Coronary artery (tissue), 2 donors: ENCODE results near the gene OXSR1.

Experiments used
- DNase-seq: peaks from one replicate; pipeline ENCODE4 v3.0.0-alpha.2; 2017; ENCODE audit warnings: low spot score
- H3K27ac ChIP-seq, 2 donors: fragments of 200-600 bp; sonication (generic); one replicate each; pipeline ENCODE4 v1.5.1; 2016 to 2019
- H3K4me3 ChIP-seq: fragments of 200-600 bp; sonication (generic); 2 replicates; pipeline ENCODE4 v1.5.1; 2016; ENCODE audit warnings: mild to moderate bottlenecking, moderate library complexity
- TF ChIP-seq, protein P1 (sequence below): fragments of 200-600 bp; sonication (generic); IDR thresholded peaks from one replicate; pipeline ENCODE4 v1.5.1; 2019; ENCODE audit warnings: antibody characterized with exemption

Gene OXSR1

DNA sequence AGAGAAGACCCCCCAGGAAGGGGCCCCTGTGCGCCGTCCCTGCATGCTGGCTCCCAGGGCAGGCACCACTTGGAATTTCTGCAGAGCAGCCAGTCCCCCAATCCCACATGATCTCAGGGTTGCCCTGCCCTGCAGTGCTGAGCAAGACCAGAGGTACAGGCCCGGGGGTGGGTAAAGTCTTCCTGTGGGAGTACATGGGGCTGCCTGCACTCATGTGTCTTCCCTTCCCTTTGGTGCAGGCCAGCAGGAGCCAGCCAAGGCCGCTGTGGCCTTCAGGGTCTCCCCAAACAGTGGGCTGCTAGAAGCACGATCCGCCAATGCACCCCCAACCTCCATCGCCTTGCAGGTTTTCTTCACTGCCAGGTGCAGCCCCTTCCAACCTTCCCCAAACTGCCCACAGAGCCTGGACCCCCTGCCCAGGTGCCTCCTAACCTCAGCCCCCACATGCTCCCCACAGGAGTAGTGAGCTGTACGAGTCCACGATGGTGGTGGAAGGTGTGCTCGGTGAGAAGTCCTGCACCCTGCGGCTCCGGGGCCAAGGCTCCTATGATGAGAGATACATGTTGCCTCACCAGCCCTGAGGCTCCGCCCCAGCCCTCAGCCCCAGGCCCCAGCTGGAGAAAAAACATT, 43.4 kb upstream of the OXSR1 start:
- H3K27ac ChIP-seq: no peak overlapping the region
- peak; percentile 70 for DNase-seq
- TF ChIP-seq, protein P1, sequence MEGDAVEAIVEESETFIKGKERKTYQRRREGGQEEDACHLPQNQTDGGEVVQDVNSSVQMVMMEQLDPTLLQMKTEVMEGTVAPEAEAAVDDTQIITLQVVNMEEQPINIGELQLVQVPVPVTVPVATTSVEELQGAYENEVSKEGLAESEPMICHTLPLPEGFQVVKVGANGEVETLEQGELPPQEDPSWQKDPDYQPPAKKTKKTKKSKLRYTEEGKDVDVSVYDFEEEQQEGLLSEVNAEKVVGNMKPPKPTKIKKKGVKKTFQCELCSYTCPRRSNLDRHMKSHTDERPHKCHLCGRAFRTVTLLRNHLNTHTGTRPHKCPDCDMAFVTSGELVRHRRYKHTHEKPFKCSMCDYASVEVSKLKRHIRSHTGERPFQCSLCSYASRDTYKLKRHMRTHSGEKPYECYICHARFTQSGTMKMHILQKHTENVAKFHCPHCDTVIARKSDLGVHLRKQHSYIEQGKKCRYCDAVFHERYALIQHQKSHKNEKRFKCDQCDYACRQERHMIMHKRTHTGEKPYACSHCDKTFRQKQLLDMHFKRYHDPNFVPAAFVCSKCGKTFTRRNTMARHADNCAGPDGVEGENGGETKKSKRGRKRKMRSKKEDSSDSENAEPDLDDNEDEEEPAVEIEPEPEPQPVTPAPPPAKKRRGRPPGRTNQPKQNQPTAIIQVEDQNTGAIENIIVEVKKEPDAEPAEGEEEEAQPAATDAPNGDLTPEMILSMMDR: no peak
- no peak overlapping the region for H3K4me3 ChIP-seq

DNA sequence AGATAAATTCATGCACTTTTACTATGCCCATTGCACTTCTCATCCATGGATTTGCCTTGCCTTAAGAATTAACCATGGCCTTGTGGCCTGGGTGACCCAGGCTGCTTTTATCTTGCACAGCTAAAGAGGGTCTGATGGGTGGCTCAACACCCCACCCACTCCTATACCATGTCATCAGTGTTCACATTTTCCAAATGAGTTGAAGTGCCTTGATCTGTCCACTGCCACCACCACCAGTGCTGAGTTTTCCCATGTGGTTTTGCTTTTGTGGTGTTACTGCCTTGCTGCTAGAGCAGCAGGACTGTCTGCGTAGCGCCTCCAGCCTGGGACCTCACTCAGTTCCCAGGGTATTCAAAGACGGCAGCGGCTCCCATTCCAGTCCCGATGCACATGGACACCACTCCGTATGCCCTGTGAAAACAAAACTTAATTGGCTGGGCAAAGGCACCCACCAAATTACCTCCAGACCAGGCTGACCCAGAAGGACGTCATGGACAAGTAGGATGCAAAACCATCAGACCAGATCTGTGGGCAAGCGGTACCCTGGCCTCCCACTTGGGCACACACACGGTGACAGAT, 42.5 kb upstream of the OXSR1 start:
- no peak overlapping the region for H3K27ac ChIP-seq
- peak; percentile 47 for DNase-seq
- TF ChIP-seq, protein P1: no peak
- H3K4me3 ChIP-seq: no peak overlapping the region

DNA sequence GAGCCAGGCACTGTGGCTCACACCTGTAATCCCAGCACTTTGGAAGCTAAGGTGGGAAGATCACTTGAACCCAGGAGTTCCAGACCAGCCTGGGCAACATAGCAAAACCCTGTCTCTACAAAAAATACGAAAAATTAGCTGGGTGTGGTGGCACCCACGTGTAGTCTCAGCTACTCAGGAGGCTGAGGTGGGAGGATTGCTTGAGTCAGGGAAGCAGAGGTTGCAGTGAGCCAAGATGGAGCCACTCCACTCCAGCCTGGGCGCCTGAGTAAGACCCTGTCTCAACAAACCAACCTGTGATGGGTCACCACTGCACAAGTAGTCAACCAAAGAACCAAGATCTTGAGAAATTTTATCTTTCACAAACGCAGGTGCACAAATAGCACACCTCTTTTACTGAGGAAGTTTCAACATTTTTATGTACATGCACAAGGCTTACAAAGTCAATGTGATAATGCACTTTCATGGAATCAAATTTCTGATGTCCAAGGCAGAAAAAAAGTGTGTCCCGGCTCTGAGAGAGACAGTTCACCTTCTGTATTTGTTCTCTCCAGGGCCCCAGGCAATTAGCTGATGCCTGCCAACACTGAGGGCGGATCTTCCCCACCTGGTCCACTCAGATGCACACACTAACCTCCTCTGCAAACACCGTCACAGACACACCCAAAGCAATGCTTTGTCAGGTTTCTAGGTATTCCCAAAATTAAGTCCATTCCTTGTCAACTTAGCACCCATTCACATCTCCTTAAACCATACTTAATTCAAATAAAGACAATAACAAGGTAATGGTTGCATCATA, 40.8 kb upstream of the OXSR1 start:
- TF ChIP-seq, protein P1: no peak

DNA sequence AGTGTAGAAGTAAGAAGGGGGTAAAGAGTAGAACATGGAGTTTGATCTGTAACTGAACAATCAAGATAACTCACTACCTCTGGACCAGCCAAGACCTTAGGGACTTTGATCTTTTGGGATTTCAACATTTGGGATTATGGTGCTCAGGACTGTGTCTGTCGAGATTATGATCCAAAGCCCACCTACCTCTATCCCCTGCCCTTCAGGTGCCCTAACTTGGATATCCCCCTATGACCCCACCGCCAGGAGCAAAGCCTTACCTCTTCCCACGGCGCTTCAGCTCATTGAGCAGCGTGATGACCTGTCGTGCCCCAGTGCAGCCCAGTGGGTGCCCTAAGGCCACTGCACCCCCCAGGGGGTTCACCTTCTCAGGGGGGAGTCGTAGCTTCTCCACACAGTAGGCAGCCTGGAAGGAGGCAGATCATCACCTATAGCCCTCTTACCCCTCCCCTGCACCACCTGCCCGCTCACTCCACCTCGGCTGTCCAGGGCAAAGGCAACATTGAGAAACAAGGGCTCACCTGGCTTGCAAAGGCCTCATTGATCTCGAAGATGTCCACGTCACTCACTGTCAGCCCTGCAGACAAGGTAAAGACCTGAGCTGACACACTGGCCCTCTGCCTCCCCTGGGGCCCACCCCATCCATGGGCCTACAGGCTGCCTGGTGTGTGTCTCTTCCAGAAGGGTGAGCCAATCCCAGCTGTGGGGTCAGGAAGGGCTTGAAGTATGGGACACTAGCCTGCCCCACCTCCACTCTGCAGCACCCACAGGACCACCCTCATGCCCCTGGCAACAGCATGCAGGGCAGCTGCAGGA, 39.8 kb upstream of the OXSR1 start:
- TF ChIP-seq, protein P1: no peak
- Histone ChIP-seq H3K27ac (no peak overlapping the region), H3K4me3 (no peak overlapping the region)
- no peak for DNase-seq

More for the DNA sequence above, 40.8 kb upstream of the OXSR1 start:
- H3K27ac ChIP-seq: no peak overlapping the region
- no peak overlapping the region for H3K4me3 ChIP-seq
- DNase-seq: no peak

DNA sequence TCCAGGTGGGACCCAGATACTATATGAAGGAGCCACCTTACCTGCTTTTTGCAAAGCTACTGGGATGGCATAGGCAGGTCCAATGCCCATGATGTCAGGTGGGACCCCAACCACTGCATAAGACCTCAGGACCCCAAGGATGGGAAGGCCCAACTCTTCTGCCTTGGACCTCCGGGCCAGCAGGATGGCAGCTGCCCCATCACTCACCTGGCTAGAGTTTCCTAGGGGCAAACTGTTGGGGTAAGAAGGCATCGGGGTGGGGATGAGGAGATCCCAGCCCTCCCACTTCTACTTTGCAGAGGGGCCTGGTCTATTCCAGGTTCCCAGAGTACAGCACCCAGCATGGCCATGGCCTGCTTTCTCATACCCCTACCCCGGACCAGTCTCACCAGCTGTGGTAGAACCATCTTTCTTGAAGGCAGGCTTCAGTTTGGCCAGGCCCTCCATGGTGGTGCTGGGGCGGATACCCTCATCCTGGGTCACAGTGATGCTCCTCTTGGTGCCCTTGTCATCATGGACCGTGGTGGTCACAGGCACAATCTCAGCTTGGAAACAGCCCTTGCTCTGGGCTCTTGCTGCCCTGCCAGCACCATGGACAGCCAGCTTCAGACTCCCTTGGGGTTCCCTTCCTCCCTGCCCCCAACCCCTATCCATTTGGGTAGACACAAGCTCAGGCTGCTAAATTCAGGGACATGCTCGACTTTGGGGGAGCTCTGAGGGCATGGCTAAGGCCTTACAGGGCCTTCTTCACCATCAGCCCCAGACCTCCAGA, 39.0 kb upstream of the OXSR1 start:
- peak; percentile 55 for DNase-seq
- no peak overlapping the region for H3K27ac ChIP-seq

More for the DNA sequence above, 39.0 kb upstream of the OXSR1 start:
- no peak overlapping the region for H3K4me3 ChIP-seq
- TF ChIP-seq, protein P1: no peak
